HepG2 (cell line): ENCODE data around the gene CTCF.

Source experiments
- EZH2 ChIP-seq: conservative IDR thresholded peaks from 2 replicates; pipeline ENCODE4 v1.6.1; 2012; ENCODE audit warnings: mild to moderate bottlenecking, low read depth, low read length, moderate library complexity
- FOXM1 ChIP-seq: sonication (generic); formaldehyde crosslinking; IDR thresholded peaks from 2 replicates; pipeline ENCODE4 v1.5.0; 2020; ENCODE audit warnings: missing genetic modification reagents
- HCFC1 ChIP-seq: fragments of 150-350 bp; IDR thresholded peaks from 2 replicates; pipeline ENCODE4 v1.6.1; 2014; ENCODE audit warnings: low read depth, low read length
- POLR2A ChIP-seq, 2 experiments: IDR thresholded peaks; 2 replicates each; pipeline ENCODE4 v1.6.1; 2011; ENCODE audit warnings: low read depth in 2 of 2, low read length in 2 of 2, mild to moderate bottlenecking in 1 of 2, moderate library complexity in 1 of 2; ENCODE audit not compliant: insufficient read depth in 1 of 2
- RNF2 ChIP-seq: fragments of 450-650 bp; conservative IDR thresholded peaks from 2 replicates; pipeline ENCODE4 v1.6.1; 2016; ENCODE audit warnings: low read depth
- STAG1 ChIP-seq: sonication (generic); formaldehyde crosslinking; IDR thresholded peaks from 2 replicates; pipeline ENCODE4 v1.4.0; 2020; ENCODE audit warnings: missing genetic modification reagents
- TCF12 ChIP-seq, 2 experiments: fragments of 450-650 bp in 1 of 2; sonication (generic) in 1 of 2; formaldehyde crosslinking in 1 of 2; IDR thresholded peaks; 2 replicates each; pipeline versions ENCODE4 v1.6.1 to v1.8.0; 2017 to 2022; ENCODE audit warnings: antibody characterized with exemption in 1 of 2, mild to moderate bottlenecking in 1 of 2, missing genetic modification reagents in 1 of 2, moderate library complexity in 1 of 2
- TFE3 ChIP-seq: IDR thresholded peaks from 2 replicates; pipeline ENCODE4 v1.6.1; 2016
- ZFP1 ChIP-seq: IDR thresholded peaks from 2 replicates; pipeline ENCODE4 v1.6.1; 2016
- ZNF432 ChIP-seq: sonication (generic); formaldehyde crosslinking; IDR thresholded peaks from 2 replicates; pipeline ENCODE4 v1.5.0; 2020; ENCODE audit warnings: missing genetic modification reagents, mild to moderate bottlenecking, borderline replicate concordance

DNA sequence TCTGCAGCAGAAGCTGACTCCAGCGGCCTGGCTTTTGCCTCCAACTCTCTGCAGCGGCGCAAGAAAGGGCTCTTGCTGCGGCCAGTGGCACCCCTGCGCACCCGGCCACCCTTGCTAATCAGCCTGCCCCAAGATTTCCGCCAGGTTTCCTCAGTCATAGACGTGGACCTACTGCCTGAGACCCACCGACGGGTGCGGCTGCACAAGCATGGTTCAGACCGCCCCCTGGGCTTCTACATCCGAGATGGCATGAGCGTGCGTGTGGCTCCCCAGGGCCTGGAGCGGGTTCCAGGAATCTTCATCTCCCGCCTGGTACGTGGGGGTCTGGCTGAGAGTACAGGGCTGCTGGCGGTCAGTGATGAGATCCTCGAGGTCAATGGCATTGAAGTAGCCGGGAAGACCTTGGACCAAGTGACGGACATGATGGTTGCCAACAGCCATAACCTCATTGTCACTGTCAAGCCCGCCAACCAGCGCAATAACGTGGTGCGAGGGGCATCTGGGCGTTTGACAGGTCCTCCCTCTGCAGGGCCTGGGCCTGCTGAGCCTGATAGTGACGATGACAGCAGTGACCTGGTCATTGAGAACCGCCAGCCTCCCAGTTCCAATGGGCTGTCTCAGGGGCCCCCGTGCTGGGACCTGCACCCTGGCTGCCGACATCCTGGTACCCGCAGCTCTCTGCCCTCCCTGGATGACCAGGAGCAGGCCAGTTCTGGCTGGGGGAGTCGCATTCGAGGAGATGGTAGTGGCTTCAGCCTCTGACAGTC, 99.7 kb downstream of the CTCF start:
- TF ChIP-seq EZH2 = no peak
- TF ChIP-seq ZNF432 (CRISPR knock-in tag) = no peak
- TF ChIP-seq TCF12 (IDR thresholded peaks at IDR 0.05) = no peak
- TF ChIP-seq TCF12 (CRISPR knock-in tag; IDR thresholded peaks at IDR 0.05) = no peak
- TF ChIP-seq RNF2 = no peak
- no peak for TF ChIP-seq HCFC1
- no peak for TF ChIP-seq FOXM1 (CRISPR knock-in tag)
- TF ChIP-seq STAG1 (CRISPR knock-in tag) = no peak
- no peak for TF ChIP-seq TFE3 (CRISPR knock-in tag)
- no peak for TF ChIP-seq ZFP1 (CRISPR knock-in tag)
- TF ChIP-seq POLR2A (IDR thresholded peaks at IDR 0.05; ENCODE audit: insufficient read depth in 1 of 2, low read depth in 2 of 2, low read length in 2 of 2) = no peak
